Retinal pigment epithelial cell (primary cell): ENCODE data around the gene CD4.

Experiments
- DNase-seq: peaks from one replicate; pipeline ENCODE4 v3.0.0-alpha.2; 2010; ENCODE audit warnings: low read depth
- H3K4me3 ChIP-seq: 2 replicates; pipeline ENCODE4 v1.5.1; 2011; ENCODE audit warnings: mild to moderate bottlenecking, low read length, control low read depth, moderate library complexity
- CTCF ChIP-seq: conservative IDR thresholded peaks from 2 replicates; pipeline ENCODE4 v1.5.1; 2011; ENCODE audit warnings: low read depth, low read length, control low read depth, inconsistent platforms

CD4 gene

GRCh38 chr12:6787309-6787708 is 2.0 kb upstream of the CD4 start:
- H3K4me3 ChIP-seq: no peak overlapping the region
- DNase-seq: no peak
- TF ChIP-seq CTCF: no peak

- no peak for TF ChIP-seq CTCF
- no peak overlapping the region for H3K4me3 ChIP-seq
- no peak for DNase-seq
Measured at GRCh38 chr12:6790496-6791150, 1.3 kb downstream of the CD4 start.

- no peak overlapping the region for H3K4me3 ChIP-seq
- no peak for TF ChIP-seq CTCF
- DNase-seq: no peak
Measured at GRCh38 chr12:6791931-6792520, 2.7 kb downstream of the CD4 start.

GRCh38 chr12:6792522-6793201 is 3.3 kb downstream of the CD4 start:
- TF ChIP-seq CTCF: no peak
- no peak overlapping the region for H3K4me3 ChIP-seq
- no peak for DNase-seq

- TF ChIP-seq CTCF: no peak
- H3K4me3 ChIP-seq: no peak overlapping the region
- no peak for DNase-seq
Measured at GRCh38 chr12:6795088-6795487, 5.8 kb downstream of the CD4 start.

- H3K4me3 ChIP-seq: no peak overlapping the region
- no peak for DNase-seq
- TF ChIP-seq CTCF: no peak
Measured at GRCh38 chr12:6796576-6796975, 7.2 kb downstream of the CD4 start.

- DNase-seq: no peak
- TF ChIP-seq CTCF: no peak
Measured at GRCh38 chr12:6799147-6799546, 9.8 kb downstream of the CD4 start.

More at GRCh38 chr12:6799147-6799546, 9.8 kb downstream of the CD4 start:
- no peak overlapping the region for H3K4me3 ChIP-seq
